SKM-1 treated with dmso at 0.1 percent for 144 hours (cell line): ENCODE data around the gene DGKQ.
"Not testable (repeated sequence)": the region's sequence is repeated elsewhere in the genome, so short reads cannot be mapped to it uniquely, and the experiment has no call there.

Experiments used
- DNase-seq: peaks from one replicate; lab custom pipeline; 2025; ENCODE audit not compliant: unreplicated experiment; lab: John Stamatoyannopoulos, UW

The DGKQ gene

DNA sequence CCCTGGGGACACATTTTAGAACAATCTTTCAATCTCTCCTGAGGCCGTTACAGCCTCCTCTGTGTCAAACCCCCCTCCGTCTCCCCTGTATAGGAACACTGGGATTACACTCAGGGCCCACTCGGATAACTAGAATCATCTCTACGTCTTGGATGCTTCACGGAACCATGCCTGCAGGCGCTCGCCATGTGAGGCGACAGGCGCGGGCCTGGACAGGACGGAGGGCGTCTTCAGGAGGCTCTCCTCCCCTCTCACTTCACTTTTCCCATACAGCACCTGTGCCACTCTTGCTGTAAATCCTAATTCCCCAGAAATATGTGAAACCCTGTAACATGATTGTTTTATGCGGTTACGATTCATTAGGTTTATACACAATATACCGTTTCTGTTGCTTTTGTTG, 9.4 kb upstream of the DGKQ start:
- no peak for DNase-seq

GRCh38 chr4:982291-982690, 8.9 kb upstream of the DGKQ start:
- DNase-seq, result no peak

DNA sequence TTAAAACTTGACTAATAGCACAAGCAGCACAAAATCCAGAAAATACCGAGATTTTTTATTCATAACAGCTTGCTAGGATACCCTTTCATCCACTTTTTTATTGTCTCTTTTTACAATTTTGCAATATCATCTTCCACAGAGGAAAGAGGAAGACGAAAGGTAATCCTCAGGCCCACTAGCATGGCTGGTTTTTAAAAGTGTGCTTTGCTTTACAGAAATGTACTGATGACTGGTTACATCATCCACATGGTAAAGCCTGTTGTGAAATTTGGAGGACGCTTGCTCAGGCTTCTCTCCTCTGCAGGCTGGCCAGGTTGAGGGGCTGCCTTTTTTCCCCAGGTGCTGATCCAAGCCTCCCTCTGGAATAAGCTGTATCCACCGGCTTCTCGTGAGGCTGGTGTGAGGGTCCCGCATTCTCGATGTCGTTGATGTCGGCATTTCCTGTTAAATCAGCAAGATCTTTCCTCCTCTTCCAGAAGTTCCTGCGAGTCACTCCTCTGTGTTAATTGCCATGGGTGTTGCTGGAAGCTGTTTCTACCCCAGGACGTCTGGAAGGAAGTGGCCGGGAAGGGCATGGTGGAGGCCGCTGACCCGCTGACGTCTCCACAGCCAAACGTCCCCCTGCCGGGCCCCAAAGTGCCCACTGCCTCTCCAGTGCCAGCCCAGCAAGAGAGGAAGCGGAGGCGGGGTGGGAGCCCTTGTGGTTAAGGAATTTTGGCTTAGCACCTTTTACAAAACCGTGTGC, 5.8 kb upstream of the DGKQ start:
- DNase-seq, result peak; percentile 100

GRCh38 chr4:976016-976415, 2.6 kb upstream of the DGKQ start:
- DNase-seq, result not testable (repeated sequence)

DNA sequence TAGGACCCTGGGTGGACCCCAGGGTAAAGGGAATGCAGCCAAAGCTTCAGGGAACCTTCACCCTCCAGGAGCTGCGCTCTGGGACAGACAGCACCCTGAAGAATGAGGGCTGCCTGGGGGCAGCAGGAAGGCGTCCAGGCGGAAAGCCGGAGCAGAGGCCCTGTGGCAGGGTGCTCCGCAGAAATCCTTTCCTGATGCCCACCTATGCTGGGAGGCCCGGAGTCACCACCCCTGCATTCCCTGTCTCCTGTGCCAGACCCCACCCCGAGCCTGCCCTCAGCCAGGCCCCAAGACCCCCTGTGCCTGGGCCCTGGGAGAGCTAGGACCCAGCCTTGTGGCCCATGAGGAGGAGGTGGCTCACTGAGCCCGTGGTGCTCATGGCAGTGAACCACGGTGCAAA, 1.3 kb upstream of the DGKQ start:
- DNase-seq, result no peak

- no peak for DNase-seq
Measured at GRCh38 chr4:972651-973424, 531 bp downstream of the DGKQ start.

DNA sequence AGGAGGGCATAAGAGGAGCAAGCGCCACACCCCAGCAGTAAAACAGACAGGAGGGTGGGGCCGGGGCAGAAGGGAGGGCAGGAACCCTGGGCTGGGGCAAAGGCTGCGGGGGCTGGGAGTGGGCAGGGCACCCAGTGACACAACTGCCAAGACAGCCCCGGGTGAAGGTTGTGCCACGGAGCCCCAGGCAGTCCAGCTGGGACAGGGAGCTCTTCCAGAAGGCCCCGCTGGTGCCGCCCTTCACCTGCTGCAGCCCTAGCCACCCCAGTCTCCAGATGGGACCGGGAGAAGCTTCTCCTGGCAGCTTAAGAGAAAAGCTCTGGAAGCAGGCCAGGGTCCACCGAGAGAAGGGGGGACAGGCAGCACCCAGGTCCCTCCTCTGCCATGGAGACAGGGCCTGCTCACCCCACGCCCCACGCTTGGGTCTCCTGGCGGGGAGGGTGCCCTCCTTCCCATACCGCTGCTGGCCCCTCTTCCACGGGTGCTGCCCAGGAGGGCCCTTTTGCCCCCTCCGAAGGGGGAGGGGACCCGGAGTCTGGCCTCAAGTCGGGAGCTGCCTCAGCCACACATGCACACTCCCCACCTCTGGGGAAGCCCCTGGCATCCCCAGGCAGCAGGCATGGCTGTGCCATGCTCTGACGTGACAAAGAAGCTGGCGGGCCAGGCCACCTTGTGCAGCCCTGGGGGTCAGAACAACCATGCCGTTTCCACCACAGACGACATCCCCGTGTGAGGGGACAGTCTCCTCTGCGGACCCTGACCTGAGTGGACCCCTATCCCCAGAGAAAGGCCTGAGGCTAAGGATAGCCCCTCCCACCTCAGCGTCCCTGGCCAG, 1.5 kb downstream of the DGKQ start:
- DNase-seq, result no peak

DNA sequence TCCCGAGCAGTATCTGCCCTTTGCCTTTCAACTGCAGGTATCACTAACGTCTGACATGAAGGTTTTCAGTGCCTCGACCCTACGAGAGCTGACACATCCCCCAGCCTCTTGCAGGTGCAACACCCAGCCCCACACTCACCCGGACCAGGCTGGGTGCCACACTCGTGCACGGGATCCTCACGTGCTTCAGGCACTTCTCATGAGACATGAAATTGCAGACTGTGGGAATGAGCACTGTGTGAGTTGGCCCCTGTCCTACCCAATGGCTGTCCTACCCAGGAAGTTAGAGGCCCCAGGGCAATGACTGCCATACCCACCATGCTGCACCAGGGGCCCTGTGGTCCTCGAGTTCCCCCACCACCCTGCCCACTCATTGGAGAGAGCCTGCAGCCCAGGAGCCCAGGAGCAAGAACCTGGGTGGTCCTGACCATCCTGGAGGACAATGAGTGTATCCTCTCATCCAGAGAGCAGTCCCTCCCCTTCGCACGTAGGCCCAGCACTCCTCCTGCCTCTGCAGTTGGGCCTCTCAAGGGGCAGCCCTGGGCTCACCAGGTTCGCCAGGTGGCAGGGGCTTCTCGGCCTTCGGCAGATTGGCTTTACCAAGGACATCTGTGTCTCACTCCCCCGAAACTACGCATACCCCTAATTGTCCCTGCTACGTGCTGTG, 2.4 kb downstream of the DGKQ start:
- no peak for DNase-seq

- no peak for DNase-seq
Measured at GRCh38 chr4:970046-970745, 3.2 kb downstream of the DGKQ start.

GRCh38 chr4:968621-969394, 4.6 kb downstream of the DGKQ start:
- DNase-seq, result no peak

- no peak for DNase-seq
Measured at GRCh38 chr4:968221-968620, 5.1 kb downstream of the DGKQ start.

DNA sequence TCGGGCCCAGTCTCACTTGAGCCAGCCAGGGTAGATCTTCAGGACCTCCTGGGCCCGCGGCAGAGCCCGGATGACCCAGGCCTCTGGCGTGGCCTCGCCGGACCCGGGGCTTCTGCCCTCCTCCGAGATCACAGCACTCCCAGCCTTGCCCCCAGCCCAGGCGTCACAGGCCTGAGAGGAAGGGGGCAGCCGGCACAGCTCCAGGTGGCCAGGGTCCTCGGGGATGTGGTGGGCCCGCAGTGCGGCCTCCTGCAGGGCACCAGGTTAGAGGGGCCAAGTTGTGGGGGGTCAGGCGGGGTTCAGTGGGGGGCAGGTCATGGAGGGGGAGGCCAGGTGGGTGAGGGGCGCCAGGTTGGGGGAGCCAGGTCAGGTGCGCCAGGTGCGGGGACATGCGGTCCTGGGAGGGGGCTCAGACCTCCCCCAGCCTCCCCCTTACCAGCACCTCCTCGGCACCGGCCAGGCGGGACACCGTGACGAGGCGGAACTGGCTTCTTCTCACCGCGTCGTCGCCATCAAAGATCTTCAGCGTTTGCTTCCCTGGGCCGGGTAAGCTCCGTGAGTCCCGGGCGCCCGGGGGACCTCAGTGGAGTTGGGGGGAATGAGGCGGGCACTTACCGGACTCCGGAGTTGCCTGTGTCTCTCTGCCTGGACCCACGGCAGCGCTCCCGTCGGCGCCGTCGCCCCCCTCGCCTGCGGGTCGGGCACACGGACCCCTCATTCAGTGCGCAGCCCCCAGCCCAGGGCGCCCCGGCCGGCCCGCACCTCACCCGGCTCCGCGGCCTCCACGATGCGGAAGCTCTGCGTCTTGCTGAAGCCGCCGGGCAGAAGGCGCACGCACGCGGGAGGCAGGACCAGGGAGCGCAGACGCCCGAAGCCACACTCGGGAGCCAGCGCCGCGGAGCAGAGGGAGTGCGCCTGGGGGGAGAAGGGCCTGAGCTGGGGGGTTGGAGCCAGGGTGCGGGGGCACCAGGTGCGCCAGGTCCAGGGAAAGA, 6.0 kb downstream of the DGKQ start:
- no peak for DNase-seq

DNA sequence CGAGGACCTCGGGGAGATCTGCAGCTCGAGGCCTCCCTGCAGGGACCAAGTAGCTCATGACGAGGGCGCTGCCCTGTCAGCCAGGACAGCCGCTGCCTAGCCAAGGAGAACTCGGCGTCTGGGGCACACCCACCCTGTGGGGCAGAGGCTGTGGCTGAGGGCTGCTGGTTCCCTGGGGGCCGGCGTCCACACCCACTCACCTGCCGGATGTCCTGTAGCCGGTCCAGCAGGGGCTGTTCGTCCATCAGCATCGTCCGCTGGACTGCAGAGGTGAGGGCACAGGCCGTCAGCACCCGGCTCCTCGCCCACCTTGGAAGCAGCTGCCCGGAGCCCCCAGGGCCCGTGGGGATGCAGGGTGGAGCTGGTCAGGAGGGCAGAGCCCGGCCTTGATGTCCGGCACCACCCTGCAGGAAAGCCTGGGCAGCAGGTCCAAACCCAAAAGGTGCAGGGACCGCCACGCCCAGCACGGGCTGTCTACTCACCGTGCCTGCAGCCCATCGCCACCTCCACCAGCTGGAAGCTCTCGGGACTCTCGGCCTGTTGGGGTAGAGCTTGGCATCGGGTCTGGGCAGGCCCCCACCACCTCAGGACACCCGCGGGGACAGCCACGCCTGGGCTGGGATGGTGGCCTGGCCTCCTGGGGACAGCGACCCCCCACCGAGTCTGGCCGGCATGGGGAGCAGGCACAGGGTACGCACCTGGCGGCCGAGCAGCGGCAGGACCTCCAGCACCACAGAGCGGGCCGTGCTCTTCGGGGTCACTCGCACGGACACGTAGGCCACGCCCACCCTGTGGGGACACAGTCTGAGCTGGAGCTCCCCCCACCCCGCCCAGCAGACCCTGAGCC, 6.9 kb downstream of the DGKQ start:
- no peak for DNase-seq

GRCh38 chr4:965766-966134, 7.6 kb downstream of the DGKQ start:
- DNase-seq, result no peak

GRCh38 chr4:965048-965765, 8.2 kb downstream of the DGKQ start:
- DNase-seq, result no peak

DNA sequence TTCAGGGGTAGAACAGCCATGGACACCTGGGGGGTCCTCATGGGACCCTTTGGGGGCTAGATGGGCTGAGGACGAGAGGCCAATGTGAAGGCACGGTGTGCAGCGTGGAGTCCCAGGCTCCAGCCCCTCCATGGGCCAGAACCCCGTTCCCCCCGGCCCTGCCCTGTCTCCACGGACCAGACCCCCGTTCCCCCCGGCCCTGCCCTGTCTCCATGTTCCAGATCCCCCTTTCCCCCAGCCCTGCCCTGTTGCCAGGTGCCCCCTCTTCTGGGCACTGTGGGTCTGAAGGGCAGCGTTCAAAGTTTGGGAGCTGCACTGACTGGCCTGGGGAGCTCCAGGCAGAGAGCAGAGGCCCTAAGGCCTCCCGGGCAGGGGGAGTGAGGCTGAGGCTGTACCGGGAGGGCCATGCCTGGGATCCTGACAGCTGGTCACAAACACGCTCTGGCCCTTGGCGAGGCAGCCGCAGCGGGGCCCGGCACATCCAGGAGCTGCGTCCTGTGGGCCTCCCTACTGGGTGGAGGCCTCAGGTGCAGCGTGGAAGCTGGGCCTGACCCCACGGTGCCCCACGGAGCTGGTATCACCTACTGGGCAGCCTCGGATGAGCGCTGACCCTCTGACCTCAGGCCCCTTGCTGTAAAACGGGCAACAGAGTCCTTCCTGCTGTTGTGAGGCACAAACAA, 8.9 kb downstream of the DGKQ start:
- DNase-seq, result no peak
